PC-3 (cell line): ENCODE results near the gene CCDC91.

Source experiments
- EZH2 ChIP-seq: fragments of 300-600 bp; sonication (generic); IDR thresholded peaks from one replicate; pipeline ENCODE4 v1.6.1; 2017; ENCODE audit warnings: antibody characterized with exemption, mild to moderate bottlenecking, low read length; ENCODE audit not compliant: unreplicated experiment
- EZH2phosphoT487 ChIP-seq: fragments of 300-600 bp; sonication (generic); IDR thresholded peaks from 2 replicates; pipeline ENCODE4 v1.6.1; 2018; ENCODE audit warnings: mild to moderate bottlenecking, antibody characterized with exemption, low read length, borderline replicate concordance
- TF ChIP-seq, protein P1 (sequence below): fragments of 300-600 bp; sonication (generic); conservative IDR thresholded peaks from 2 replicates; pipeline ENCODE4 v1.5.1; 2017; ENCODE audit warnings: antibody characterized with exemption, low read depth, mild to moderate bottlenecking, low read length

DNA sequence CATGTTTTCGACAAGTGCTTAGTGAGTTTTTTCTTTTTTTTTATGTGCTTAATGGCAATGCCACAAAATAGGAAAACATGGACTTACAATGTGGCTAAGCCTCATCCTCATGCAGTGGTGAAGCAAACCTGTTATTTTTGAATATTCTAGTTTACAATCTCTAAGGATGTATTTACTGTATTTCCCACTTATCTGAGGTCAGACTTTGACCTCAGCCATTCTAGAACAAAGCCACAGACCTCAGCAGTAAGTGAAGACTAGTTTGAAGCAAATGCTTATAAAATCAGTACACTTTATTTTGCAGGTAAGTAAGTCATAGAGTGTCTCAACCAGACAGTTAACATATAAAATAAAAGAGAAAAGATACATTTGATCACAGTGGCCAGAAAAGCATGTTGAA is 130.1 kb downstream of the CCDC91 start:
- TF ChIP-seq, protein P1, sequence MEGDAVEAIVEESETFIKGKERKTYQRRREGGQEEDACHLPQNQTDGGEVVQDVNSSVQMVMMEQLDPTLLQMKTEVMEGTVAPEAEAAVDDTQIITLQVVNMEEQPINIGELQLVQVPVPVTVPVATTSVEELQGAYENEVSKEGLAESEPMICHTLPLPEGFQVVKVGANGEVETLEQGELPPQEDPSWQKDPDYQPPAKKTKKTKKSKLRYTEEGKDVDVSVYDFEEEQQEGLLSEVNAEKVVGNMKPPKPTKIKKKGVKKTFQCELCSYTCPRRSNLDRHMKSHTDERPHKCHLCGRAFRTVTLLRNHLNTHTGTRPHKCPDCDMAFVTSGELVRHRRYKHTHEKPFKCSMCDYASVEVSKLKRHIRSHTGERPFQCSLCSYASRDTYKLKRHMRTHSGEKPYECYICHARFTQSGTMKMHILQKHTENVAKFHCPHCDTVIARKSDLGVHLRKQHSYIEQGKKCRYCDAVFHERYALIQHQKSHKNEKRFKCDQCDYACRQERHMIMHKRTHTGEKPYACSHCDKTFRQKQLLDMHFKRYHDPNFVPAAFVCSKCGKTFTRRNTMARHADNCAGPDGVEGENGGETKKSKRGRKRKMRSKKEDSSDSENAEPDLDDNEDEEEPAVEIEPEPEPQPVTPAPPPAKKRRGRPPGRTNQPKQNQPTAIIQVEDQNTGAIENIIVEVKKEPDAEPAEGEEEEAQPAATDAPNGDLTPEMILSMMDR = no peak
- TF ChIP-seq EZH2 (no peak), EZH2phosphoT487 (no peak)
